HG02610 (cell line): ENCODE measurements around the gene LDLRAD3.
A peak's percentile ranks its signal among the peaks of the same experiment; 100 is the strongest.

ENCODE experiments used
- ATAC-seq: cut with Tn5 transposase; IDR thresholded peaks from one replicate; pipeline ENCODE4 v1.9.1; 2021; ENCODE audit warnings: mild to moderate bottlenecking, moderate library complexity; ENCODE audit not compliant: unreplicated experiment

LDLRAD3 gene

GRCh38 chr11:36258730-36259360 lies 315.0 kb downstream of the LDLRAD3 start:
- no peak for ATAC-seq

GRCh38 chr11:36261094-36261493 lies 317.2 kb downstream of the LDLRAD3 start:
- no peak for ATAC-seq

- no peak for ATAC-seq
Observed at GRCh38 chr11:36264011-36264972, 320.4 kb downstream of the LDLRAD3 start.

GRCh38 chr11:36264973-36265344 lies 321.1 kb downstream of the LDLRAD3 start:
- ATAC-seq = no peak

- peak; percentile 65 for ATAC-seq
Observed at GRCh38 chr11:36265793-36266628, 322.1 kb downstream of the LDLRAD3 start.

GRCh38 chr11:36266767-36267166 lies 322.9 kb downstream of the LDLRAD3 start:
- no peak for ATAC-seq

GRCh38 chr11:36268337-36268985 lies 324.6 kb downstream of the LDLRAD3 start:
- ATAC-seq = no peak

- no peak for ATAC-seq
Observed at GRCh38 chr11:36270701-36271100, 326.8 kb downstream of the LDLRAD3 start.

- no peak for ATAC-seq
Observed at GRCh38 chr11:36271794-36272407, 328.0 kb downstream of the LDLRAD3 start.

GRCh38 chr11:36273110-36273509 lies 329.2 kb downstream of the LDLRAD3 start:
- no peak for ATAC-seq

GRCh38 chr11:36274414-36274813 lies 330.6 kb downstream of the LDLRAD3 start:
- no peak for ATAC-seq

GRCh38 chr11:36278531-36279282 lies 334.8 kb downstream of the LDLRAD3 start:
- no peak for ATAC-seq

GRCh38 chr11:36280531-36280930 lies 336.7 kb downstream of the LDLRAD3 start:
- no peak for ATAC-seq
